ENCODE results near the gene TPM2. TPM values are rescaled to one million over a fixed set of nuclear protein-coding genes. Genes with fewer than 3 reads are reported as not detected.

The TPM2 gene
- total RNA-seq, 1 donor from 2014 or later, result 1,070 TPM

DNA sequence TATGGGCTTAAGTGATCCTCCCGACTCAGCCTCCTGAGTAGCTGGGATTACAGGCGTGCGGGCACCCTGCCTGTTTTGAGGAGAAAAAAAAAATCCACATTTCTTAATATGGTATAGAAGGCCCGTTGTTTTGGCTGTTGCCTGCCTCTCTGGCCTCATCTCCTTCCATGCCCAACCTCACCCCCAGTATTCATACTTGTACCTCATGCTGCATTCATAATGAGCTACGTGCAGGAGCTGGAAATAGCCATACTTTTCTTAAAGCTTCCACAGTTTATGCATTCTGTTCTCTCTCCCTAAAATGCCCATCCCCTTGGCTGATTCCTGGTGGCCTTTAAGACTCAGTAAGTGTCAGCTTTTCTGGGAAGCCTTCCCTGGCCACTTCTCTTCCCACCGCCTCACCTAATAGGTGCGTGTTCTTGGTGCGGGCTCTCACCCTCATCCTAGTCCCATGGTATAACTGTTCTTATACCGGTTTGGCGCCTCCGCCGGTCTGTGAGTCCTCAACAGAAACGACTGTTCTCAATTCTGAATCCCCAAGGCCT, 2.1 kb upstream of the TPM2 start:
- no peaks in the 10 kb centered on the region for H3K27me3 ChIP-seq (ENCODE audit: low read depth)
- no peak overlapping the region for H3K4me3 ChIP-seq
- DNase-seq, result no peak
- peak overlapping the region; percentile 98 for H3K27ac ChIP-seq (replicated peaks)
- peaks cover 21% of the 10 kb centered on the region for H3K36me3 ChIP-seq
- intact Hi-C loops (cut with micrococcal nuclease), result loop anchor here (5.0 kb wide), 1 partner anchor 35 kb away; the partner anchor contains the start of genes CCDC107 and RMRP
- TF ChIP-seq, protein P1, sequence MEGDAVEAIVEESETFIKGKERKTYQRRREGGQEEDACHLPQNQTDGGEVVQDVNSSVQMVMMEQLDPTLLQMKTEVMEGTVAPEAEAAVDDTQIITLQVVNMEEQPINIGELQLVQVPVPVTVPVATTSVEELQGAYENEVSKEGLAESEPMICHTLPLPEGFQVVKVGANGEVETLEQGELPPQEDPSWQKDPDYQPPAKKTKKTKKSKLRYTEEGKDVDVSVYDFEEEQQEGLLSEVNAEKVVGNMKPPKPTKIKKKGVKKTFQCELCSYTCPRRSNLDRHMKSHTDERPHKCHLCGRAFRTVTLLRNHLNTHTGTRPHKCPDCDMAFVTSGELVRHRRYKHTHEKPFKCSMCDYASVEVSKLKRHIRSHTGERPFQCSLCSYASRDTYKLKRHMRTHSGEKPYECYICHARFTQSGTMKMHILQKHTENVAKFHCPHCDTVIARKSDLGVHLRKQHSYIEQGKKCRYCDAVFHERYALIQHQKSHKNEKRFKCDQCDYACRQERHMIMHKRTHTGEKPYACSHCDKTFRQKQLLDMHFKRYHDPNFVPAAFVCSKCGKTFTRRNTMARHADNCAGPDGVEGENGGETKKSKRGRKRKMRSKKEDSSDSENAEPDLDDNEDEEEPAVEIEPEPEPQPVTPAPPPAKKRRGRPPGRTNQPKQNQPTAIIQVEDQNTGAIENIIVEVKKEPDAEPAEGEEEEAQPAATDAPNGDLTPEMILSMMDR (IDR thresholded peaks at IDR 0.05; ENCODE audit: borderline replicate concordance), result no peak
- H3K9me3 ChIP-seq (replicated peaks), result no peaks in the 10 kb centered on the region
- peaks cover 54% of the 10 kb centered on the region for H3K4me1 ChIP-seq

DNA sequence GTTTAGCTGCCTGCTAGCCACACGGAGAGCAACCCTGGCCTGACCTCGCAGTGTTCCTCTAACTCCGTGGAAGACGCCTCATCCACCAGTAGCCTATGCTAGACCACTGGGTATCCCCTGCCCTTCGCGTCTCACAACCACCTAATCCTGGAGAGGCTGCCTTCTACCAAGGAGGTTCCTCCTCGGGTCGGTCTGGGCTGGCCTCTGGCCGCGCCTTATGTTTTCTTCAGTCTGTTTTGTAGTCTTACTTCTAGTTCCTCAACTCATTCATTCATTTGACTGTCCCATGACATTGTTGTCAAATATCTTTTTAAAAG, 1.6 kb upstream of the TPM2 start:
- TF ChIP-seq, protein P1 (IDR thresholded peaks at IDR 0.05; ENCODE audit: borderline replicate concordance), result no peak
- Histone ChIP-seq H3K4me1 (peaks cover 54% of the 10 kb centered on the region), H3K9me3 (replicated peaks) (no peaks in the 10 kb centered on the region), H3K36me3 (peaks cover 16% of the 10 kb centered on the region), H3K27me3 (ENCODE audit: low read depth) (no peaks in the 10 kb centered on the region), H3K4me3 (peak overlapping the region; percentile 78), H3K27ac (replicated peaks) (peak overlapping the region; percentile 98)
- intact Hi-C loops (cut with micrococcal nuclease), result loop anchor here (5.0 kb wide), 1 partner anchor 34 kb away; the partner anchor contains the start of genes CCDC107 and RMRP
- no peak for DNase-seq

DNA sequence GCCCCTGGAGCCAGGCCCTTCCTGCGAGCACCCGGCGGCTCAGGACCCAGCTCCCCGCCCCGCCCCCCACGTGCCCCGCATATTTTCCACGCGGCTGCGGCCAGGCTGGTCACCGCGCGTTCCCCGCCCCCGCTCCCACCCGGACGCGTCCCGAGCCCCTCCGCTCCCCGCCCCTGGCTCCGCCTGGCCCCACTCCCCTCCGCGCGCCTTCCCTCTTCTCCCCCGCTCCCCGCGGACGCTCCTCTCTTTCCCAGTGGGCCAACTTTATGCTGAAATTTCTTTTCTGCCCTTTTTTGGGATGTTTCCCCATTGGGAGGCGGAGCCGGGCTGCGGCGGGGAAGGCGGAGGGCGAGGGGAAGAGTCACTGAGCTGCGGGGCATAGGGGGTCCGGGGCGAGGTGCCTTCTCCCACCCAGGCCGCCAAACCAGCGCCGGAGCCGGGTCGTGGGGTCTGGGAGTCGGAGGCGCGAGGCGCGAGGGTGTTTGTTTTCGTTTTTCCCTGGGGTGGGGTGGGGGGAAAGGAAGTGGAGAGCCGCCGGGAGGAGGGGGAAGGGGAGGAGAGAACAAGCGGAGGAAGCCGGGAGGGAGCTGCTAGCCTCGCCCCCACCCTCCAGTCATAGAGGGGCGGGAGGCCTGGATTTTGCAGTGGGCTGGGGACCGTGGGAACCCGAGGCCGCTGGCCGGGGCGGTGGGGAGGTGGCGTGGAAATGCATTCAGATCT, 1.0 kb upstream of the TPM2 start:
- H3K4me1 ChIP-seq, result peaks cover 57% of the 10 kb centered on the region
- intact Hi-C loops (cut with micrococcal nuclease), result loop anchor here (5.0 kb wide), 1 partner anchor 33 kb away; the partner anchor contains the start of genes CCDC107 and RMRP
- peak overlapping the region; percentile 98 for H3K27ac ChIP-seq (replicated peaks)
- no peaks in the 10 kb centered on the region for H3K9me3 ChIP-seq (replicated peaks)
- H3K4me3 ChIP-seq, result peak overlapping the region; percentile 78
- no peaks in the 10 kb centered on the region for H3K27me3 ChIP-seq (ENCODE audit: low read depth)
- TF ChIP-seq, protein P1 (IDR thresholded peaks at IDR 0.05; ENCODE audit: borderline replicate concordance), result no peak
- peak; percentile 87 for DNase-seq
- H3K36me3 ChIP-seq, result peaks cover 13% of the 10 kb centered on the region

DNA sequence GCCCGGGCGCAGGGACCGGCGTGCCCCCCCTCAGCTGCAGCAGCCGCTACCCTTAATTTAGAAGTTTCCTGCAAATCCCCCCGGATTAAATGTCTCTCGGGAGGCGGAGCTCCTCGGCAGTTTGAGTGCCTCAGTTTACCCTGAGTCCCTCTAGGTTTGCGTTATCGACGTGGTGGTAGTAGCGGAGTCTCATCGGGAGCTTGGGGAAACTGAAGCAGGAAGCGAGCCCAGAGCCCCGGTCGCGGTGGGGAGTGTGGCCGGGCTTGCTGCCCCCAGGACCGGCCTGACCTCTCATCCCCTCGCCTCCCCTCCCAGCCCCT, 529 bp upstream of the TPM2 start:
- TF ChIP-seq, protein P1 (IDR thresholded peaks at IDR 0.05; ENCODE audit: borderline replicate concordance), result no peak
- H3K27ac ChIP-seq (replicated peaks), result peak overlapping the region; percentile 98
- DNase-seq, result no peak
- no peaks in the 10 kb centered on the region for H3K9me3 ChIP-seq (replicated peaks)
- H3K4me3 ChIP-seq, result peak overlapping the region; percentile 78
- H3K27me3 ChIP-seq (ENCODE audit: low read depth), result no peaks in the 10 kb centered on the region
- peaks cover 15% of the 10 kb centered on the region for H3K36me3 ChIP-seq
- H3K4me1 ChIP-seq, result peaks cover 62% of the 10 kb centered on the region
- intact Hi-C loops (cut with micrococcal nuclease), result loop anchor here (5.0 kb wide), 1 partner anchor 33 kb away; the partner anchor contains the start of genes CCDC107 and RMRP

DNA sequence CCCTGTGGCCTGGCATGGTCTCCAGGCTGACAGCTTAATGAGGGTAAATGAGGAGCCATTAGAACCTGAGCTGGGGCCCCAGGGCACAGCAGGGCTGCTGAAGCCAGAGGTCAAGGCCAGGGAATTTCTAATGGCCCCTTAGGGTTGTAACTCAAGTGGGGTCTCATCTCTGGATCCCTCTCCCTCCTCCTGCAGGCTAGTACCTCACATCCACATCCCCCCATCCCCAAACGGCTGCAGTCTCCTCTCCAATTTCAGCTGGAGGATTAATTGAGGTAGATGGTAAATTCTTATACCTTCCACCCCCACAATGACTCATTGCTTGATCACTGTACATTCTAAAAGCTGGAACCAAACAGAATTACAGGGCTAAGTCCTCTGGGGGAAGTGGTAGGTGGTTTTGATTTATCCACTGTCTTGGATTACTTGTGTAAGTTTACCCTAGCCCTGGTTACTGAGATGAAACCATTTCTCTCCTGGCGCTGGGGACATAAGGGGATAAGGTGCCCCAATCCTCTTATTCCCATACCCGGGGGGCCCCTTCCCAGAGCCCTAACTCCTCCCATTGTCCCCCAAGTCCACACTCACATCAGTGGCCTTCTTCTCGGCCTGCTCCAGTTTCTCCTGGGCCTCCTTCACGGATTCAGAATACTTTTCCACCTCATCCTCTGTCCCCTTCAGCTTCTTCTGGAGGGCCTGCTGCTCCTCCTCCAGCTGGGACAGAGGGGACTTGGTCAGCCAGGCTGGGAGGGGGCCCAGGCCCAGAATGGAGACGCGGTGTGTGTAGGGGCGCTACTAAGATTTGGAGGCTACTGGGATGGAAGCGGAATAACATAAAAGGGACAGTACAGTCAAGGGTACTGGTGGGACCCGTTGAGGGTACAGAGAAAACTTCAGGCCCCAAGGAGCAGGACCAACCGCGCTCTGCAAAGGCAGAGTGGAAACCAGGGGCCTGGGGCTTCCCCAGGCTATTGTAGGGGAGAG, 875 bp downstream of the TPM2 start:
- intact Hi-C loops (cut with micrococcal nuclease), result no loop called here
- TF ChIP-seq, protein P1 (IDR thresholded peaks at IDR 0.05; ENCODE audit: borderline replicate concordance), result no peak
- no peak for DNase-seq
- Histone ChIP-seq H3K27ac (replicated peaks) (peak overlapping the region; percentile 98), H3K4me3 (peak overlapping the region; percentile 78), H3K4me1 (peaks cover 73% of the 10 kb centered on the region), H3K27me3 (ENCODE audit: low read depth) (no peaks in the 10 kb centered on the region), H3K36me3 (peaks cover 29% of the 10 kb centered on the region), H3K9me3 (replicated peaks) (no peaks in the 10 kb centered on the region)

Measured in left ventricle myocardium inferior (tissue), 1 donor.